ENCODE results near the gene MBL2.

Gene MBL2

GRCh38 chr10:52771534-52772445 lies 794 bp downstream of the MBL2 start:
- DNase-seq = no peak

GRCh38 chr10:52770904-52771303 lies 1.7 kb downstream of the MBL2 start:
- DNase-seq = no peak

- no peak for DNase-seq
Observed at GRCh38 chr10:52769966-52770365, 2.6 kb downstream of the MBL2 start.

- no peak for DNase-seq
Observed at GRCh38 chr10:52768001-52768532, 4.5 kb downstream of the MBL2 start.

DNA sequence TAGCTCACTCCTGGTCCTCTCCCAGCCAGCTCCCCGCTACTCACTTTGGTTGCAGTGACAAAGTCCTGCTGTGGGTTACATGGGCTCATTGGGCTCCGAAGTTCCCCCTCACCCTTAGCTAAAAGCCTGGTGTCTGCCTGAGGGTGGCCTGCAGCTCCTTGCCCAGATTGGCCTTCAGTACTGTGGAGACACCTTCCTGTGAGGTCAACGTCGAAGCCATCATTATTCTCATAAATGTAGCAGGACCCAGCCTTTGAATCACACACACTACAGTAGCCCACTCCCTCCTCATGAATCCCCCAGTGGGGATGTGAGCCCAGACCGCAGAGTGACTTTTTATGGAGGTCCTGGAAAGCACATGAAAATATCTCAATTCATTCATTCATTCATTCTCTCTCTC lies 10.5 kb downstream of the MBL2 start:
- DNase-seq = no peak

DNA sequence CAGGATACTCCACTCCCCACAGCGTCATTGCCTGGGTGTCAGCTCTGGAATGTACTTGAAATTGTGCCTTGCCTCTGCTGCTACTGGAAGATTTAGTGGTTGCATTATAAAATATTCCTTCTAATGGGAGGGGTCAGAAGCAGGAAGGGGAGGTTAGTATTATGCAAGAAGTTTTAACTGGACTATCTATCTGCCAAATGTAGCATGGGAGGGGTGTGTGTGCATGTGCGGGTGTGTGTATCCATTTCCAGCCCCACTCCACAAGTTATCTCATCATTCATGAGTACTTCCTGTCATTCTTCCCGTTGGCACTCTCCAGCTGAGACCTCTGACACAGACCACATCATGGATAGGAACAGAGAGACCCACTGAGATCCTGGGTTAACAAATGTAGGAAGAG lies 13.4 kb downstream of the MBL2 start:
- DNase-seq = no peak

DNA sequence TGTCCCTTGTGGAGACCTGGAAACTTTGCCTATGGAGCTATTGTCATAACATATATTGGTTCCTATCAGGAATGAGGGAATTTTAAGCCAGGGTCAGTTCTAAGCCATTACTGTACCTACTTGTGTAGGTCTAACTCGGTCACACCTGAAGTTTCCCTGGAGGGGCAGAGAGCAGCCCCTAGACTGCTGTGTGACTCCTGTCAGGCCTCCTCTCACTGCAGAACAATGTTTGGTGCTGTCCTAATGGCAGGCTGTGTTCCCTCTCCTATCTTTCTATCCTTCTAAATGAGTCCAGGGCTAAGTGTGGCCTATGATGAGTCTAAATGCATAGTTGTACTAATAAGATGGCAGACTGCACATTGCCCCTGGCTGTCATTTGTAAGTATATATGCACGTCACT lies 14.2 kb downstream of the MBL2 start:
- no peak for DNase-seq

DNA sequence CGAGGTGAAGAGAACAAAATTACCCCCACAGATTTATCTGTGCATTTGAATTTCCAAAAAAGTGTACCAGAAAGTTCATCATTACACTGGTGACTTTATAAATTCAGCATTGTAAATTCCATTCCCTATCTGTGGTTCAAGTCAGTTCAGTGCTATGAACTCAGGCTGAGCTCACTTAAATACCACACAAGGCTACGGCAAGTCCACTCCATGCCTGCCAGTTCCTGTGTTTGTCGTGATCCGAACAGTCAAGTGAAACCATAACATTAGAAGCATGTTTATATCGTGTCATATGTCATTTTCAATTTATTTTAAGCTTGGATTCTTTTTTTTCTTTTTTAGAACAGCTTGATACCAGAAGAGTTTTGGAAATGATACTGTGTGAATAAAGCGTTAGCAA lies 14.8 kb downstream of the MBL2 start:
- no peak for DNase-seq

DNA sequence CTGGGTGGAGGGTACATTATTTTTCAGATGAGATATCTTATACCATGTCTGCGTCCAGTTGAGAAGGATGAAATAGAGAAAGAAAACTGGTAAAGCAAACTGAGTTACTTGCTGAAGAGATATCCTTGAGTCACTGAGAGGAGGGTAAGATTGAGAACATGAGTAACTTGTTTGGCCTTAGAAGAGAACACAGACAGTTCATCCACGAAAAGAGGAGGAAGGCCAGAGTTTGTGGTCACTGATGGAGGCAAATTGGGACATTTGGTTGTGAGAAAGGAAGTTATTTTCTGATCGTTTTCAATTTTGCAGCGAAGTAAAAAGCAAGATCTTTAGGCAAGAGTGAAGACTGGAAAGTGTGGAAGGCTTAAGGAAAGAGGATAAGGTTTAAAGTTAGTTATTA lies 15.6 kb downstream of the MBL2 start:
- no peak for DNase-seq

GRCh38 chr10:52756295-52756694 lies 16.3 kb downstream of the MBL2 start:
- no peak for DNase-seq

DNA sequence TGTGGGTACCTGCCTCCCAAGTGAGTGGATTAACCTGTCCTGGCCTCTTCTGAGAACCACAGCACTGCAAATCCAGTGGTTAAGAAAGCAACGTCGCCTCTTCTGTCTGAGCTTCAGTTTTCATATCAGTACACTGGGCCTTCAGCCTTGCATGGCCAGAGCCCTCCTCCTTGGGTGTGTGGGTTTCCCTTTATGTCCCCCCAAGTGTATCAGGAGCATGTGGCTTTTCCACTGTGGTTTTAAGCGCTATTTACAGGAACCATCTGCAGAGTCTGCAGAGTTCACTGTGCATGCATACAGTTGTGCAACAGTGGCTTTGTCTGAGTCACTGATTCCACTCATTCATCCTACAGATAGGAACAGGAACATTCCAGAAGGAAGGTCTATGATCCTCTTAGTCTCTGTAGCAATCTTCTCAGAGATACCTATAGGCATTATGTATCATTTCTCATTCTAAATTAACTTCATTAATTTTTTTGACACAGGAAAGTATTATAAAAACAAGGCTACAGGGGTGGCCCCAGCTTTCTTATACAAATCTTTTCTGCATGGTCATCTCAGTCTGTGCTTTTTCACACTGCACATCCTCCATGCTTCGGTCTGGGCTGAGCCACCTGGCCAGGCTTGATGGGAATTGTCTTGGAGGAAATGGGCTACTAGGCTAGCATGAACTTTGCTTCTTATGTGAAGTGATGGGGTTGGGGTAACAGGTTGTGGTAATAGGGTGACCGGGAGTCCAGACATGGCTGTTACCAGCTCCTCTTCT lies 17.1 kb downstream of the MBL2 start:
- no peak for DNase-seq

GRCh38 chr10:52752801-52753445 lies 19.7 kb downstream of the MBL2 start:
- DNase-seq = no peak

GRCh38 chr10:52752261-52752660 lies 20.3 kb downstream of the MBL2 start:
- no peak for DNase-seq

- no peak for DNase-seq
Observed at GRCh38 chr10:52751337-52751736, 21.2 kb downstream of the MBL2 start.

DNA sequence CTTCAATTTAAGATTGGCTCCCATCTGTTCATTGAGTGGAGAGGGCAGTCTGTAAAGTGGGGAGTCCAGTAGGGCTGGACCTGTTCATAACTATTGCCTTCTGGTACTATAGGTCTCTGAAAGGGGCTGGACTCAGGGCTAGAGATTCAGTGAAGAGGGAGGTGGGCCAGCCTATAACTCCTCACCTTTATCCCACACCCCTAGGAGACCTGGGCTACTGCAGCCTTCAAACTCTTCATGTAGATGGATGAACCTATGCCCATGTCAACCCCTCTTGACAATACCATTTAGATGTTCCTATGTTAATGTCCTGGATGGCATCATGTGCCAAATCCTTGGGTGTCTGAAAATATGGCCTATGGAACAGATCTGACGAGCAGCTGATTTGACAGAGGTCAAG lies 22.0 kb downstream of the MBL2 start:
- no peak for DNase-seq

- DNase-seq = no peak
Observed at GRCh38 chr10:52747694-52748093, 24.9 kb downstream of the MBL2 start.

DNA sequence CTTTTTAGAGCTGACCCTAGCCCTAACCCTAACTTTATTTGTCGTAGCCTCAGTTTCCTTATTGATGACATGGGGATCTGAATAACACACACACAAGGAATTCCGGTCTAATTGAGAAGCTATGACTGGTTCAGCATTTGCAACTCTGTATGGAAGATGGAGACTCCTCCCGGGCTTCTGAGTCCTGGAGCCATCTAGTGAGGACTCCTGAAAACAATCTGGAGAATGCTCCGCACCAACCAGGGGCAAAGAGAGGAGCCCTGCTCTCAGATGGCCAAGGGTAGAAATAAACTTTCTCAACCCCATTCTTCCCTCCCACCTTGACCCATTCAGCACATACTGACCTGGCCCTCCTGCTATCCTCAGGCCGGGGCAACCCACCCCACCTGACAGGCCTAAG lies 26.4 kb downstream of the MBL2 start:
- no peak for DNase-seq

DNA sequence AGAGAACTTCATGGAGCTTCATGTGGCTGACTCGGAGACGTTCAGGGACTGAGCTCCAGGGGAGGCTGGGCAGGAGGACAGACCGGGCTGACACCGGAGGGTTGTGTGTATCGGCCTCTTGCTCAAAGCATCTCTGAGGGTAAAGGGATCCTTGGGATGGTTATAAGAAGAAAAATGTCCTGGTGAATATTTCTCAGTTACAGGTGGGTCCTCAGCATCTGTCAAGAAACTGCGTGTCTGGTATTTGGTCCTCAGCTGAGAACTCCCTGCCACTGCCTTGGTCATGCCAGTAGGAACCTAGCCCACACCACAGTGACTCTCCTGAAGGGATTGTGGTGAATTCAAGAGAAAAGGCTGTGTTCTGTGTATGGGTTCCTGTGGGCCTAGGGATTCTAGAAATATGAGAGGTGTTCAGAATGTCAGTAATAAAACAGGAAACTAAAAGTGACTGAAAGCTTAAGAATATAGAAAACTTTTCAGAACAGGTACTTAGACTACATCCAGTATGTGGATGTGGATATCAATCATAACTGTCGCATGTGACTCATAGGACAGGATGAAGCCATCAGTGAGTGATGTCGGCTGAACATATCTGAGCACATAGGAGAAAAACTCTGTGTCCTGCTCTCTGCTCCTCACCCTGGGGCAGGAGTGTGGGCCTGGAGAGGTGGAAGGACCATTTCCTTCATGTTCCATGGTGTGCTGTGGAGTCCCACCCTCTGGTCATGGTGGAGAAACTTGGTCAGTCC lies 28.4 kb downstream of the MBL2 start:
- no peak for DNase-seq

DNA sequence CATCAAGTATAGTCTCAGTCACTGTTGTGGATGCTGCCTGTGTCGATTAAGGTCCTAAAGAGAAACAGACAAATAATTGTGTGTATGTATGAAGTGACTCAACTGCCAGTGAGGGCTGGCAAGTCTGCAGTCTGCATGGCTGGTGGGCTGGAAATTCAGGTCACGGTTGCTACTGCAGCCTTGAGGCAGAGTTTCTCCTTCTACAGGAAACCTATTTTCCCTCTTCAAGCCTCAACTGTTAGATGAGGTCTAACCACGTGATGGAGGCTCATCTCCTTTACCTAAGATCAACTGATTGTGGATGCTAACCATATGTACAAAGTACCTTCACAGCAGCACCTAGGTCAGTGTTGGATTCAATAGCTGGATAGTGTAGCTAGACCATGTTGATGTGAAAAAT lies 29.9 kb downstream of the MBL2 start:
- DNase-seq = no peak

GRCh38 chr10:52741851-52742250 lies 30.7 kb downstream of the MBL2 start:
- no peak for DNase-seq

DNA sequence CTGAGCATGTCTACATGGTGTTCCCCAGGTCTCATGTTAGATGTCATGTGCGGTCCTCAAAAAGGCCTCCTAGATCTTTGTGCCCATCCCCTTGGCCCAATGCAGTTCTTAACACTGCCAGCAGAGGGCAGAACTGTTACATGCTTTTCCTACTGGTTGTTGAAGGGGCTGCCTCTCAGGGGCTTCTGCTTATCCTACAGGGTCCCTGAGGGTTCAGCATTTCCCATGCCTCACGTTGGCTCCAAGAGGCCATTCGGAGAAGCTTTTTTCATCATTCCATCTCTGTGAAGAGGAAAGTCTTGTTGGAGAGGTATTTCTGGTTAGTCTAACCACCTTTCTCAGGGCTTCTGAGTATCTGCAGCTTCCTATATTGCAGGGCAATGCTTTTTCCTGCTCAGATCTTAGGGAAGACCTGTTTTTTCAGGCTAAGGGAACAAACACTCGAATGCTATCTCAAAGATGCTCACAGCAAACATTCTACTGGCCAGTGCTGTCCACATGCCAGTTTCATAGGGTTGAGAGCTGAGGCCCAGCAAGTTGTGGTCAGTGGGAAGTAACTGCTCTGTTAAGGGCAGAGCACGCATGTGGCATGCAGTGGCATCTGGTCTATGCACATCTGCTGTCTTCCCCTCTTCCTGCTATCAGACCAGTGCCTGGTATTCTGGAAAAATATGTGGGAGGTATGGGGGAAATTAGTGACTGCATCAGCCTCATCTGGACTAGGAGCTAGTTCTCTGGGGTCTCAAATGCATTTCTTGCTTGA lies 31.5 kb downstream of the MBL2 start:
- no peak for DNase-seq

- DNase-seq = no peak
Observed at GRCh38 chr10:52740155-52740549, 32.4 kb downstream of the MBL2 start.
